SH-SY5Y (cell line): ENCODE measurements around the gene PPA2.

ENCODE experiments used
- GATA2 ChIP-seq: IDR thresholded peaks from 2 replicates; pipeline ENCODE4 v1.6.1; 2011; ENCODE audit warnings: mild to moderate bottlenecking, low read depth, low read length
- GATA3 ChIP-seq: IDR thresholded peaks from 2 replicates; pipeline ENCODE4 v1.6.1; 2011; ENCODE audit warnings: low read depth, mild to moderate bottlenecking, low read length, moderate library complexity

DNA sequence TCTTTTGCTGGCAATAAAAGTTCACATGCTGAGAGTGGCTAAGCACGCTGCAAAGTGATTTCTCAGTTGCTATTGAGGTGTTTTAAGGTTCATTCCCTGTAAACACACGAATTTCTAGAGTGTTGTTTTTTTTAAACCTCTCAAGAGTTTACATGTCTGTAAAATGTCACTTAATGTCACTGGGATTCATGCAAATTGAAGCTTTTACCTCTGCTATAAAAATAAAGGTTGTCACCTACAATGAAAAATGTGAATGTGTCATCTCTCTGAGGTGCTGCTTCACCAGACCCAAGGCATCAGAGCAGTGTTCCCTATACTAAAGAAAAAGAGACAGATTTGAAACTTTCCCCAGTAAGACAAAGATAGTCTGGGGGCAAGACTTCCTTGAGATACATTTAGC lies 127.0 kb downstream of the PPA2 start:
- TF ChIP-seq GATA2 (no peak), GATA3 (no peak)
